ENCODE results near the gene GFI1B. TPM values are rescaled to one million over a fixed set of nuclear protein-coding genes. Genes with fewer than 3 reads are reported as not detected.

GFI1B gene
- total RNA-seq, 1 donor from 2014 or later: not detected

DNA sequence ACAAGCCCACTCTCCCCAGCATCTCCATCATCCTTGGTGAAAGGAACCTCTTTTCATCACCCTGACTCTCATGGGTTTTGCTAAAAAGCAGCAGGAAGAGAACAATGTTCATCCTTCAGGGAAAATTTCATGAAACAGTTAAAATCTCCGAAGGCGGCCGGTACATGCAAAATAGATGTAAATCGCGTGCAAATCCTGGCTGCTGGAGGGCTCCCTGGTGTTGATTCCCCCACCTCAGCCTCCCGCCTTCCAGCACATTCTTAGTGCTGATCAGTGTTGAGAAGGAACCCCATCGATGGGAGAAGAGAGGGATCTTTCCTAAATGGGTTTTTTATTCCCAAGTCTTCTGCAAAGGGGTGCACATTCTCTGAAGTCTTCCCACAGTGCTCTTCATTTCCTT is 8.7 kb upstream of the GFI1B start:
- TF ChIP-seq CTCF (conservative IDR thresholded peaks at IDR 0.05; ENCODE audit: low read depth, low read length): no peak
- no peak for DNase-seq (ENCODE audit: low read depth)
- no peak overlapping the region for H3K4me3 ChIP-seq (ENCODE audit: low read depth, low read length)

GRCh38 chr9:132970324-132971062 is 8.0 kb upstream of the GFI1B start:
- no peak for DNase-seq (ENCODE audit: low read depth)
- H3K4me3 ChIP-seq (ENCODE audit: low read depth, low read length): no peak overlapping the region
- no peak for TF ChIP-seq CTCF (conservative IDR thresholded peaks at IDR 0.05; ENCODE audit: low read depth, low read length)

DNA sequence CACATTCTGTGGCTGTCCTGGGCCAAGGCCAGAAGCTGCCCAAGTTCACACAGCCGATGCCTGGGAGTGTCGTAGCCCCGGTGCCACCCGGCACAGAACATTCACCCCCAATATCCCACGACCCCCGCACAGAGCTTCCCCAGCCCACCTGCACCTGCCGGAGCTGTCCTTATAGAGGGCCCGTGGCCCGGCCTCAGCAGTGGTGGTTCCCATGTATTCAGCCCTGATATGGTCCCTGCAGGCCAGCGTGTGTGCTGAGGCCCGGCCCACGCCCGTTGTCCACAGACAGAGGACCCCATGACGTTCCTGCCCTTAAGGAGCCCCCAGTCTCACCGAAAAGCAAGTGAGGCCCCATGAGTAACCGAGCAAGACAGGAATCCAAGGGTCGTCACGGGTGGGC is 5.3 kb upstream of the GFI1B start:
- H3K4me3 ChIP-seq (ENCODE audit: low read depth, low read length): no peak overlapping the region
- no peak for TF ChIP-seq CTCF (conservative IDR thresholded peaks at IDR 0.05; ENCODE audit: low read depth, low read length)
- DNase-seq (ENCODE audit: low read depth): no peak

DNA sequence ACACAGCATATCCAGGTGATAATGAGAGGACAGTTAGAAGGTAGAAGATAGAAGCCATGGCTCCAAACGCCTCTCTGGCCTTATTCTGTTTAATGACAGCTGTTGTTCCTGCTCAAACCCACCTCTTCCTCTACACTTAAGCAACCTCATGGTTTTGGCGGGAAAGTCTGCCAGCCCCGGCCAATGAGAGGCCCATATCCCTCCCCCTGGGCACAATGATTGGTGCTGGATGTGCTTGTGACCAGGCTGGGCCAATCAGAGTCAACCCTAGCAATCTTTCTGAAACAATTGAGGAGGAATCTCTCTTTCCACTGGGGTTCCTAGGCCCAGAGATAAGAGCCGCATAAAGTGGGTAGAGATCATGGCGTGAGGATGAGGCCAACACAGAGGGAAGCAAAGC is 4.8 kb upstream of the GFI1B start:
- no peak for DNase-seq (ENCODE audit: low read depth)
- TF ChIP-seq CTCF (conservative IDR thresholded peaks at IDR 0.05; ENCODE audit: low read depth, low read length): no peak
- H3K4me3 ChIP-seq (ENCODE audit: low read depth, low read length): no peak overlapping the region

DNA sequence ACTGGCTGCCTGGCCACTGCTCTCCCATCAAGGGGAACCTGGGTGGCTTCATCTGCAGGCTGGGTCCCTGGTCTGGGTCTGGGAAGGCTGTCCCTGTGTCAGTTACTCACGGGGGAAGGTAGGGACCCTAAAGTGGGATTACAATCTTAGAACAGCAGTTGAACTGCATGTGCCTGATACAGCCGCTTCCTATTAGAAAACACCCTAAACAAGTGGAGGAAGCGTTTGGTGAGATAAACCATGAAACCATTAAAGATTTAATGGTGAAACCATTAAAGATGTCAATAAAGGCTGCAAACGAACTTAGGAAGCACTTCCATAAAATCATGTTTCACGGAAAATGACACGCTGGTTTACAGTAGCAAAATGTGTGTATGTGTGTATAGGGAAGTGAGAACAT is 2.5 kb upstream of the GFI1B start:
- DNase-seq (ENCODE audit: low read depth): no peak
- no peak for TF ChIP-seq CTCF (conservative IDR thresholded peaks at IDR 0.05; ENCODE audit: low read depth, low read length)
- H3K4me3 ChIP-seq (ENCODE audit: low read depth, low read length): no peak overlapping the region

DNA sequence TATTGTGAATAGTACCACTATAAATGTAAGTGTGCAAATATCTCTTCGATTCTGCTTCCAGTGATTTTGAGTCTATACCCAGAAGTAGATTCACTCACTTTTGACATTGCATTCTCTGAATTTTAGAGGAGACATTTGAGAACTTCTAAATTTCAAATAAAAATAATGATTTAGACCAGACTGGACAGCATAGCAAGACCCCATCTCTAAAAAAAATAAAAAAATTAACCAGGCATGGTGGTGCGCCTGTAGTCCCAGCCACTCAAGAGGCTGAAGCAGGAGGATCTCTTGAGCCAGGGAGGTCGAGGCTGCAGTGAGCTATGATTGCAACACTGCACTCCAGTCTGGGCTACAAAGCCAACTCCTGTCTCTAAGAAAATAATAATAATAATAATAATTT is 1.9 kb upstream of the GFI1B start:
- H3K4me3 ChIP-seq (ENCODE audit: low read depth, low read length): no peak overlapping the region
- no peak for DNase-seq (ENCODE audit: low read depth)
- TF ChIP-seq CTCF (conservative IDR thresholded peaks at IDR 0.05; ENCODE audit: low read depth, low read length): no peak

DNA sequence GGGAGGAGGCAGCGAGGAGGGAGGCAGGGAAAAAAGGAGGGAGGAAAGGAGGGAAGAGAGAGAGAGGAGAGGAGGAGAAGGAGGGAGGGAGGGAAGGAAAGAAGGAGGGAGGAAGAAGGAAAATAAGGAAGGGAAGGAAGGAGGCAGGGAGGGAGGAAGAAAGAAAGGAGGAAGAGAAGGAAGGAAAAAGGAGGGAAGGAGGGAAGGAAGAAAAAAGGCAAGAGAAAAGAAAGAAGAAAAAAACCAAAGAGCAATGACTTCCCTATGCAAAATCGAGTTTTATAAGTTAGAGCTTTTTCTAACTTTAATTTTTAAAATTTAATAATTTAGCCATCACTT is 413 bp upstream of the GFI1B start:
- TF ChIP-seq CTCF (conservative IDR thresholded peaks at IDR 0.05; ENCODE audit: low read depth, low read length): no peak
- no peak for DNase-seq (ENCODE audit: low read depth)
- no peak overlapping the region for H3K4me3 ChIP-seq (ENCODE audit: low read depth, low read length)

All from epithelial cell of proximal tubule (primary cell).